GM12892 (cell line): Measurements from ENCODE around the gene ATP6V0E1.

Source experiments
- DNase-seq: peaks from one replicate; pipeline ENCODE4 v3.0.0; 2011; ENCODE audit not compliant: insufficient read length
- FAIRE-seq: peaks from 2 replicates; lab custom pipeline; 2011; peaks lifted over from hg19 to GRCh38; lab: Jason Lieb, UNC
- POLR2A ChIP-seq: IDR thresholded peaks from 2 replicates; pipeline ENCODE4 v1.6.1; 2011; ENCODE audit warnings: low read depth, low read length, control low read depth
- POLR2AphosphoS5 ChIP-seq: IDR thresholded peaks from 2 replicates; pipeline ENCODE4 v1.6.1; 2011; ENCODE audit warnings: low read depth, low read length, control low read depth
- TAF1 ChIP-seq: IDR thresholded peaks from 2 replicates; pipeline ENCODE4 v1.6.1; 2011; ENCODE audit warnings: low read depth, mild to moderate bottlenecking, control low read depth, low read length, borderline replicate concordance

Gene ATP6V0E1

GRCh38 chr5:172959824-172960799 lies 23.5 kb upstream of the ATP6V0E1 start:
- FAIRE-seq (no peak), DNase-seq (no peak)
- TF ChIP-seq POLR2AphosphoS5 (no peak), TAF1 (no peak), POLR2A (no peak)

GRCh38 chr5:172969921-172970320 lies 13.7 kb upstream of the ATP6V0E1 start:
- FAIRE-seq (no peak), DNase-seq (no peak)
- TF ChIP-seq POLR2A (no peak), TAF1 (no peak), POLR2AphosphoS5 (no peak)

GRCh38 chr5:172971482-172971881 lies 12.1 kb upstream of the ATP6V0E1 start:
- DNase-seq (no peak), FAIRE-seq (no peak)
- TF ChIP-seq POLR2AphosphoS5 (no peak), POLR2A (no peak), TAF1 (no peak)

GRCh38 chr5:172972552-172972951 lies 11.0 kb upstream of the ATP6V0E1 start:
- DNase-seq (no peak), FAIRE-seq (no peak)
- TF ChIP-seq POLR2AphosphoS5 (no peak), TAF1 (no peak), POLR2A (no peak)

GRCh38 chr5:172973127-172973916 lies 10.2 kb upstream of the ATP6V0E1 start:
- FAIRE-seq = no peak
- TF ChIP-seq POLR2AphosphoS5 (no peak), POLR2A (no peak), TAF1 (no peak)
- DNase-seq = no peak

GRCh38 chr5:172973931-172974330 lies 9.6 kb upstream of the ATP6V0E1 start:
- TF ChIP-seq POLR2AphosphoS5 (no peak), TAF1 (no peak), POLR2A (no peak)
- no peak for DNase-seq
- FAIRE-seq = no peak

GRCh38 chr5:172975289-172975688 lies 8.3 kb upstream of the ATP6V0E1 start:
- DNase-seq (no peak), FAIRE-seq (no peak)
- TF ChIP-seq TAF1 (no peak), POLR2AphosphoS5 (no peak), POLR2A (no peak)

GRCh38 chr5:172979778-172980177 lies 3.8 kb upstream of the ATP6V0E1 start:
- no peak for DNase-seq
- FAIRE-seq = no peak

GRCh38 chr5:172981931-172982330 lies 1.6 kb upstream of the ATP6V0E1 start:
- TF ChIP-seq POLR2AphosphoS5 (no peak), POLR2A (no peak), TAF1 (no peak)
- no peak for FAIRE-seq

More at GRCh38 chr5:172979778-172980177, 3.8 kb upstream of the ATP6V0E1 start:
- TF ChIP-seq POLR2A (no peak), POLR2AphosphoS5 (no peak), TAF1 (no peak)

GRCh38 chr5:172984244-172984953 lies 828 bp downstream of the ATP6V0E1 start:
- DNase-seq (peak; percentile 55), FAIRE-seq (peak; percentile 51)
- TF ChIP-seq TAF1 (no peak), POLR2A (no peak), POLR2AphosphoS5 (no peak)

More at GRCh38 chr5:172981931-172982330, 1.6 kb upstream of the ATP6V0E1 start:
- DNase-seq = no peak

GRCh38 chr5:172985596-172985995 lies 2.0 kb downstream of the ATP6V0E1 start:
- DNase-seq (no peak), FAIRE-seq (no peak)
- TF ChIP-seq POLR2A = no peak
- TF ChIP-seq TAF1 = no peak
- TF ChIP-seq POLR2AphosphoS5 = no peak
